Erythroblast (primary cell): Measurements from ENCODE around the gene MGST1.

Experiments
- DNase-seq, 2 experiments: peaks; one replicate each; lab custom pipeline; 2025; lab: John Stamatoyannopoulos, UW
- GATA1 ChIP-seq: IDR thresholded peaks from 2 replicates; pipeline ENCODE4 v1.6.1; 2011; ENCODE audit warnings: low read depth, mild to moderate bottlenecking, control low read depth, low read length, moderate library complexity
- POLR2A ChIP-seq: IDR thresholded peaks from 2 replicates; pipeline ENCODE4 v1.6.1; 2011; ENCODE audit warnings: mild to moderate bottlenecking, low read length

The MGST1 gene

GRCh38 chr12:16347391-16348298, at the start of gene MGST1:
TSS of gene MGST1 (plus strand) at chr12:16347645. CDS start at chr12:16354253, 6,608 bp downstream.
- TF ChIP-seq GATA1 (no peak), POLR2A (peak; percentile 61)
- peak; percentile 68 to 73 for DNase-seq

- DNase-seq: no peak
Observed at GRCh38 chr12:16299403-16299802, 48.0 kb upstream of the MGST1 start.

GRCh38 chr12:16300122-16300521, 47.3 kb upstream of the MGST1 start:
- DNase-seq: no peak
- no peak for TF ChIP-seq POLR2A
- no peak for TF ChIP-seq GATA1

More at GRCh38 chr12:16299403-16299802, 48.0 kb upstream of the MGST1 start:
- TF ChIP-seq GATA1 (no peak), POLR2A (no peak)

GRCh38 chr12:16300736-16301135, 46.7 kb upstream of the MGST1 start:
- DNase-seq: no peak
- TF ChIP-seq GATA1 (no peak), POLR2A (no peak)

GRCh38 chr12:16303939-16304338, 43.5 kb upstream of the MGST1 start:
- TF ChIP-seq POLR2A (no peak), GATA1 (no peak)
- no peak for DNase-seq

- no peak for DNase-seq
- TF ChIP-seq POLR2A (no peak), GATA1 (no peak)
Observed at GRCh38 chr12:16307856-16308475, 39.5 kb upstream of the MGST1 start.

- DNase-seq: no peak
- TF ChIP-seq POLR2A: no peak
- no peak for TF ChIP-seq GATA1
Observed at GRCh38 chr12:16310934-16311333, 36.5 kb upstream of the MGST1 start.

GRCh38 chr12:16323010-16323409, 24.4 kb upstream of the MGST1 start:
- no peak for TF ChIP-seq GATA1
- no peak for TF ChIP-seq POLR2A
- no peak for DNase-seq

- no peak for DNase-seq
- TF ChIP-seq POLR2A (no peak), GATA1 (no peak)
Observed at GRCh38 chr12:16323638-16324037, 23.8 kb upstream of the MGST1 start.

GRCh38 chr12:16324272-16324671, 23.2 kb upstream of the MGST1 start:
- no peak for DNase-seq
- TF ChIP-seq GATA1: no peak
- TF ChIP-seq POLR2A: no peak

GRCh38 chr12:16324772-16325171, 22.7 kb upstream of the MGST1 start:
- no peak for TF ChIP-seq POLR2A
- no peak for TF ChIP-seq GATA1
- DNase-seq: no peak

- TF ChIP-seq POLR2A (no peak), GATA1 (no peak)
- no peak for DNase-seq
Observed at GRCh38 chr12:16325426-16325825, 22.0 kb upstream of the MGST1 start.

GRCh38 chr12:16327963-16328362, 19.5 kb upstream of the MGST1 start:
- TF ChIP-seq GATA1 (no peak), POLR2A (no peak)
- no peak for DNase-seq

- no peak for TF ChIP-seq GATA1
- no peak for TF ChIP-seq POLR2A
- no peak for DNase-seq
Observed at GRCh38 chr12:16329594-16329993, 17.9 kb upstream of the MGST1 start.
